GM23338 (cell line): ENCODE data around the gene ADAM8. TPM values are rescaled to one million over a fixed set of nuclear protein-coding genes. Genes with fewer than 3 reads are reported as not detected.

ENCODE experiments used
- ATAC-seq: fragments of 200-7000 bp; cut with Tn5 transposase; 3 replicates; pipeline ENCODE4 v1.9.1; 2020
- DNase-seq: peaks from one replicate; pipeline ENCODE4 v3.0.0-alpha.2; 2015; ENCODE audit warnings: low spot score
- H2AFZ ChIP-seq: fragments of 200-600 bp; sonication (generic); 2 replicates; pipeline ENCODE4 v1.8.0; 2016; ENCODE audit warnings: antibody characterized with exemption, mild to moderate bottlenecking, moderate library complexity
- H3F3A ChIP-seq: fragments of 200-600 bp; sonication (generic); replicated peaks from 2 replicates; pipeline ENCODE4 v1.8.0; 2017; ENCODE audit warnings: antibody characterized with exemption, mixed run types, low read depth
- H3K27ac ChIP-seq: fragments of 200-600 bp; sonication (generic); 2 replicates; pipeline ENCODE4 v1.6.1; 2016; ENCODE audit warnings: low read depth
- H3K27me3 ChIP-seq: fragments of 200-600 bp; sonication (generic); 2 replicates; pipeline ENCODE4 v1.8.0; 2016; ENCODE audit warnings: mild to moderate bottlenecking, mixed run types, moderate library complexity; ENCODE audit not compliant: insufficient read depth
- H3K36me3 ChIP-seq: fragments of 200-600 bp; sonication (generic); 2 replicates; pipeline ENCODE4 v1.8.0; 2016; ENCODE audit warnings: mild to moderate bottlenecking; ENCODE audit not compliant: insufficient read depth
- H3K4me1 ChIP-seq: fragments of 200-600 bp; sonication (generic); 2 replicates; pipeline ENCODE4 v1.8.0; 2016; ENCODE audit warnings: mild to moderate bottlenecking, moderate library complexity; ENCODE audit not compliant: insufficient read depth
- H3K4me2 ChIP-seq: fragments of 200-600 bp; sonication (generic); 2 replicates; pipeline ENCODE4 v1.7.1; 2017; ENCODE audit warnings: mixed run types
- H3K4me3 ChIP-seq: fragments of 200-600 bp; sonication (generic); 2 replicates; pipeline ENCODE4 v1.6.1; 2016; ENCODE audit warnings: mixed run types
- H3K79me2 ChIP-seq: fragments of 200-600 bp; sonication (generic); replicated peaks from 2 replicates; pipeline ENCODE4 v1.8.0; 2017; ENCODE audit warnings: mild to moderate bottlenecking; ENCODE audit not compliant: insufficient read depth
- H3K9me2 ChIP-seq: fragments of 200-600 bp; sonication (generic); 2 replicates; pipeline ENCODE4 v1.8.0; 2017; ENCODE audit not compliant: insufficient read depth
- H4K20me1 ChIP-seq: fragments of 200-600 bp; sonication (generic); replicated peaks from 2 replicates; pipeline ENCODE4 v1.8.0; 2017; ENCODE audit warnings: mild to moderate bottlenecking; ENCODE audit not compliant: insufficient read depth
- H3K27ac Mint-ChIP-seq: 2 replicates; pipeline ENCODE4 v1.8.0; 2020; ENCODE audit warnings: inconsistent platforms, mild to moderate bottlenecking, moderate library complexity, mixed read lengths
- H3K27me3 Mint-ChIP-seq: 3 replicates; pipeline ENCODE4 v1.8.0; 2022; ENCODE audit warnings: low read depth, mild to moderate bottlenecking, moderate library complexity, mixed read lengths, inconsistent platforms; ENCODE audit not compliant: insufficient read depth, poor library complexity
- H3K36me3 Mint-ChIP-seq: 3 replicates; pipeline ENCODE4 v1.8.0; 2021; ENCODE audit warnings: low read depth, mild to moderate bottlenecking, inconsistent platforms, moderate library complexity, mixed read lengths
- H3K4me1 Mint-ChIP-seq: 3 replicates; pipeline ENCODE4 v1.8.0; 2020; ENCODE audit warnings: mild to moderate bottlenecking, inconsistent platforms, mixed read lengths
- H3K4me3 Mint-ChIP-seq: 3 replicates; pipeline ENCODE4 v1.8.0; 2021; ENCODE audit warnings: moderate library complexity, mild to moderate bottlenecking, inconsistent platforms, mixed read lengths
- H3K9me3 Mint-ChIP-seq: 3 replicates; pipeline ENCODE4 v1.8.0; 2020; ENCODE audit warnings: moderate library complexity, mild to moderate bottlenecking, inconsistent platforms, mixed read lengths
- CTCF ChIP-seq, 2 experiments: fragments of 200-600 bp in 1 of 2; sonication (generic) in 1 of 2; conservative IDR thresholded peaks; 2 replicates each; pipeline versions ENCODE4 v1.5.1 to v1.6.1; 2016 to 2017; ENCODE audit warnings: antibody characterized with exemption in 2 of 2, low read depth in 2 of 2, mild to moderate bottlenecking in 2 of 2, moderate library complexity in 1 of 2
- EZH2 ChIP-seq: fragments of 200-600 bp; sonication (generic); IDR thresholded peaks from one replicate; pipeline ENCODE4 v1.8.0; 2017; ENCODE audit warnings: antibody characterized with exemption, mild to moderate bottlenecking, low read depth; ENCODE audit not compliant: unreplicated experiment
- POLR2AphosphoS5 ChIP-seq: IDR thresholded peaks from 2 replicates; pipeline ENCODE4 v1.6.1; 2016; ENCODE audit warnings: antibody characterized with exemption, low read depth
- REST ChIP-seq: IDR thresholded peaks from one replicate; pipeline ENCODE4 v1.6.1; 2018; ENCODE audit warnings: antibody characterized with exemption; ENCODE audit not compliant: unreplicated experiment
- STAT1 ChIP-seq: IDR thresholded peaks from one replicate; pipeline ENCODE4 v1.6.1; 2016; ENCODE audit warnings: antibody characterized with exemption; ENCODE audit not compliant: unreplicated experiment
- ZNF114 ChIP-seq: fragments of 250-450 bp; sonication (Bioruptor Pico); IDR thresholded peaks from 2 replicates; pipeline ENCODE4 v1.5.0; 2020; ENCODE audit warnings: mild to moderate bottlenecking, moderate library complexity
- ZNF462 ChIP-seq: fragments of 250-450 bp; sonication (Bioruptor Pico); IDR thresholded peaks from 2 replicates; pipeline ENCODE4 v1.5.0; 2020; ENCODE audit warnings: mild to moderate bottlenecking, moderate library complexity
- polyA plus RNA-seq: library from polyadenylated mRNA; unstranded; fragments of >200 nt; fragmentation: Nextera tagmentation; extraction: Ambion mirVana; gene quantifications from 2 replicates; pipeline ENCODE4 v1.2.1, GENCODE V29; 2016
- total RNA-seq: library from RNA; depleted of rRNA; stranded (reverse); fragments of >200 nt; shearing (Covaris generic); gene quantifications from 2 replicates; pipeline ENCODE4 v1.2.3, GENCODE V29; 2014

ADAM8 gene
- total and polyA plus RNA-seq, 2 experiments from 2014 or later = 1.9 to 5.5 TPM

- Histone ChIP-seq H3K27me3 (no peaks in the 10 kb centered on the region), H3K9me2 (no peaks in the 10 kb centered on the region), H3K36me3 (no peaks in the 10 kb centered on the region), H3K79me2 (no peaks in the 10 kb centered on the region), H3K4me2 (no peak overlapping the region), H3F3A (no peaks in the 10 kb centered on the region), H4K20me1 (no peaks in the 10 kb centered on the region), H3K4me1 (no peaks in the 10 kb centered on the region), H3K27ac (no peak overlapping the region), H2AFZ (no peak overlapping the region), H3K4me3 (no peak overlapping the region)
- Mint-ChIP-seq H3K27ac (no peak overlapping the region), H3K4me3 (no peak overlapping the region), H3K27me3 (peaks cover 5% of the 10 kb centered on the region), H3K4me1 (peaks cover 4% of the 10 kb centered on the region; the same call in 2 of the 3 replicates), H3K9me3 (no peaks in the 10 kb centered on the region), H3K36me3 (no peaks in the 10 kb centered on the region)
- no peak for ATAC-seq
- TF ChIP-seq REST (no peak), EZH2 (no peak), POLR2AphosphoS5 (no peak), ZNF462 (CRISPR knock-in tag) (no peak), STAT1 (no peak), CTCF (conservative IDR thresholded peaks at IDR 0.05; ENCODE audit: low read depth in 2 of 2) (no peak), ZNF114 (no peak)
- DNase-seq = no peak
Observed at GRCh38 chr10:133272964-133273420, 3.7 kb downstream of the ADAM8 start.
